Thyroid gland (tissue), 4 donors: Measurements from ENCODE around the gene GPR148. TPM values are rescaled to one million over a fixed set of nuclear protein-coding genes. Genes with fewer than 3 reads are reported as not detected.

Source experiments
- DNase-seq, 2 donors: peaks; one replicate each; pipeline ENCODE4 v3.0.0-alpha.2; 2019
- H3K27ac ChIP-seq, 3 donors: fragments of 200-600 bp; sonication (generic); 1 replicate in 2 of 3; 2 replicates in 1 of 3; pipeline ENCODE4 v1.5.1; 2016 to 2019; ENCODE audit warnings: mild to moderate bottlenecking in 1 of 3, moderate library complexity in 1 of 3
- H3K27me3 ChIP-seq: fragments of 200-600 bp; sonication (generic); one replicate; pipeline ENCODE4 v1.5.1; 2019
- H3K36me3 ChIP-seq, 2 donors: fragments of 200-600 bp; sonication (generic); one replicate each; pipeline ENCODE4 v1.5.1; 2016 to 2019
- H3K4me1 ChIP-seq, 2 donors: fragments of 200-600 bp; sonication (generic); one replicate each; pipeline ENCODE4 v1.5.1; 2017 to 2019
- H3K4me3 ChIP-seq, 3 donors: fragments of 200-600 bp; sonication (generic); replicated peaks in 1 of 3; 1 replicate in 2 of 3; 2 replicates in 1 of 3; pipeline ENCODE4 v1.5.1; 2016; ENCODE audit warnings: mild to moderate bottlenecking in 1 of 3
- H3K9me3 ChIP-seq: fragments of 200-600 bp; sonication (generic); one replicate; pipeline ENCODE4 v1.5.1; 2017
- POLR2A ChIP-seq, 2 donors: fragments of 450-650 bp; IDR thresholded peaks; one replicate each; pipeline ENCODE4 v1.6.1; 2017; ENCODE audit warnings: antibody characterized with exemption in 2 of 2, mild to moderate bottlenecking in 2 of 2, moderate library complexity in 1 of 2
- WGBS, 2 donors: methylation state at CpG; one replicate each; pipeline ENCODE4 v1.1.5; 2017; 5-methylcytosine and 5-hydroxymethylcytosine counted together
- intact Hi-C: fragments of 100-400 bp; cut with DNase I; formaldehyde crosslinking; loops from one replicate; pipeline ENCODE4 v1.15.1; 2023
- total RNA-seq, 4 donors: library from RNA; depleted of rRNA; stranded (reverse); fragments of >200 nt; gene quantifications; one replicate each; pipeline ENCODE4 v1.2.3, GENCODE V29; 2016
- TF ChIP-seq, protein P1 (sequence below), 6 experiments: fragments of 200-600 bp in 3 of 6; fragments of 450-650 bp in 3 of 6; sonication (generic) in 3 of 6; IDR thresholded peaks; one replicate each; pipeline ENCODE4 v1.5.1; 2016 to 2019; ENCODE audit warnings: antibody characterized with exemption in 6 of 6, mild to moderate bottlenecking in 2 of 6, inconsistent platforms in 1 of 6, moderate library complexity in 1 of 6

The GPR148 gene
- total RNA-seq, 4 donors from 2014 or later = not detected

DNA sequence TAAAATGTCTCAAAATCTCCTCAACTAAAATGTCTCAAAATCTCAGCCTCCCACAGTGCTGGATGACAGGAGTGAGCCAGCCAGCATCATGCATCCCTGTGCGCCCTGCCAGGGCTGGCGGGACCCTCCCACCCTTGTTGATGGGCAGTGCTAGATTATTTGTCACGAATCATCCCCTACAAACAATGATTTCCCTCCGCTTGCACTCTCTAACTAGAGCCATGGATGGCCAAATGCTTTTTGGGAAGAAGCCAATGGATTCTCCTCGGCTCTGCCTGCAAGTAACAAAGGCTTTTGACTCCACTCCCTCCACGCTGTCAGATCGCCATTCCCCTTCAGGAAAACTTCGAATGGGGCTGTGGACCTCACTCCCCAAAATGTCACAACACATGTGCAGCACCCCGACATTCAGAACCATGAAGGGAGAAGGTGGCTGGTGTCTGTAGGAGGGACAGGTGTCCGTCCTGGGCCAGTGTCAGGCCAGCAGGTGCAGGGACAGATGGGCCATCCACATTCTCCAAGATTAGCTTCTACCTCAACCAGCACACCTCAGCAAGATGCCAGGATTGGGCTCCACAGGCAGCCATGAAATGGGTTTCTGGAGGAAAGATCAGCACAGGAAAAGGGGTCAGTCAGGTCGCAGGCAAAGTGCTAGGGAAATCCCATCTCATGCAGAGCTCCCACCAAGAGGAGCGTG is 38.0 kb downstream of the GPR148 start:
- DNase-seq = no peak
- H3K9me3 ChIP-seq = no peaks in the 10 kb centered on the region
- intact Hi-C loops = no loop called here
- WGBS, 2 donors = 85 to 87% methylated on average over 12 of the region's 12 CpGs
- H3K4me3 ChIP-seq = no peak overlapping the region
- no peak overlapping the region for H3K27ac ChIP-seq
- no peaks in the 10 kb centered on the region for H3K4me1 ChIP-seq
- H3K27me3 ChIP-seq = no peaks in the 10 kb centered on the region
- no peaks in the 10 kb centered on the region for H3K36me3 ChIP-seq
- no peak for TF ChIP-seq POLR2A (IDR thresholded peaks at IDR 0.05)
- TF ChIP-seq, protein P1, sequence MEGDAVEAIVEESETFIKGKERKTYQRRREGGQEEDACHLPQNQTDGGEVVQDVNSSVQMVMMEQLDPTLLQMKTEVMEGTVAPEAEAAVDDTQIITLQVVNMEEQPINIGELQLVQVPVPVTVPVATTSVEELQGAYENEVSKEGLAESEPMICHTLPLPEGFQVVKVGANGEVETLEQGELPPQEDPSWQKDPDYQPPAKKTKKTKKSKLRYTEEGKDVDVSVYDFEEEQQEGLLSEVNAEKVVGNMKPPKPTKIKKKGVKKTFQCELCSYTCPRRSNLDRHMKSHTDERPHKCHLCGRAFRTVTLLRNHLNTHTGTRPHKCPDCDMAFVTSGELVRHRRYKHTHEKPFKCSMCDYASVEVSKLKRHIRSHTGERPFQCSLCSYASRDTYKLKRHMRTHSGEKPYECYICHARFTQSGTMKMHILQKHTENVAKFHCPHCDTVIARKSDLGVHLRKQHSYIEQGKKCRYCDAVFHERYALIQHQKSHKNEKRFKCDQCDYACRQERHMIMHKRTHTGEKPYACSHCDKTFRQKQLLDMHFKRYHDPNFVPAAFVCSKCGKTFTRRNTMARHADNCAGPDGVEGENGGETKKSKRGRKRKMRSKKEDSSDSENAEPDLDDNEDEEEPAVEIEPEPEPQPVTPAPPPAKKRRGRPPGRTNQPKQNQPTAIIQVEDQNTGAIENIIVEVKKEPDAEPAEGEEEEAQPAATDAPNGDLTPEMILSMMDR (IDR thresholded peaks at IDR 0.05) = no peak

DNA sequence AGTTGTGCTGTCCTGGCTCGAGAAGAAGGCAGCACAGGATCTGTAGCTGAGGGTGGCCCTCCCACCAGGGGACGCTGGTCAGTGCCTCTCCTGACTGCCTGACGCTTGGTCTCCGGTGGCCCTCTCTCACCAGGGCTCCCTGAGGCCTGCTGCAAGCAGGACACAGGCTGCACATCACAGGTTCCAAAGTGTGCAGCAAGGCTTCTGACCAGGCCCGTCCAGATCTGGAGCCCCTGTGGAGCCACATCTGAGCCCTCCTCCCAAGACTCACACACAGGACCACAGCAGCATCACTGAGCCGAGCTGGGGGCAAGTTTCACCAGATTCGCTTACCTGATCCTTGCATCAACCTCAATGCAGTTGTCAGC is 38.5 kb downstream of the GPR148 start:
- Histone ChIP-seq H3K4me1 (no peaks in the 10 kb centered on the region), H3K27me3 (no peaks in the 10 kb centered on the region), H3K36me3 (no peaks in the 10 kb centered on the region), H3K9me3 (no peaks in the 10 kb centered on the region), H3K4me3 (no peak overlapping the region), H3K27ac (no peak overlapping the region)
- 63 to 64% methylated on average over 5 to 7 of the region's 7 CpGs for WGBS, 2 donors
- TF ChIP-seq POLR2A (IDR thresholded peaks at IDR 0.05) = no peak
- intact Hi-C loops = no loop called here
- DNase-seq = no peak

DNA sequence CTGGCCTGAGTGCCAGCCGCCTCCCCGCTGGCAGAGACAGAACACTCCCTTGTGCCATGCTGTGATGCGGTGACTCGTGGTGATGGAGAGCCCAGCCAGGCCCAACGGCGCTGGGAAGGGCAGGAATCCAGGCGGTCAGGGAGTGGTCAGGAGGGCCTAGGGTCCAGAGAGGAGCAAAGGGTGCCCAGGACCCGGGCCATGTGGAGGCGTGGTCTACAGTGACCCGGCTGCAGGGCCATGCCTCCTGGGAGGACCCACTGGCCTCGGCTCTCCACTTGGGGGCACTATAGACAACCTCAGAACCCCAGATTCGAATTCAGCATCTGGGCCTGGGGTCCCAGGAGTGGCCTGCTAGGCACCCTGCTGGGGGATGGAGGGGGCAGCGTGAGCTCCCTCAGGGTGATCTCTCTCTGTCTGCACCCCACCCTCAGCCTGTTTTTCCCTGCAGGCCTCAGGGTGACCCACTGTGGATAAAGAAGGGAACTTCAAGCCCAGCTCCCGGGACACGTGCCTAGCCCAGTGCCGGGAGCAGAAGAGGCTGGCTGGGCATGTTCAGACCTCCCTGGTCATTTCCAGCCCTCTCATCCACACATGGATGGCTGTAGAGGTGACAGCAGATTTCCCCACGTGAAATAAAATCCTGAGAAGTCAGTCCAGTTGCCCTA is 39.5 kb downstream of the GPR148 start:
- intact Hi-C loops = no loop called here
- 75 to 80% methylated on average over 16 to 17 of the region's 17 CpGs for WGBS, 2 donors

DNA sequence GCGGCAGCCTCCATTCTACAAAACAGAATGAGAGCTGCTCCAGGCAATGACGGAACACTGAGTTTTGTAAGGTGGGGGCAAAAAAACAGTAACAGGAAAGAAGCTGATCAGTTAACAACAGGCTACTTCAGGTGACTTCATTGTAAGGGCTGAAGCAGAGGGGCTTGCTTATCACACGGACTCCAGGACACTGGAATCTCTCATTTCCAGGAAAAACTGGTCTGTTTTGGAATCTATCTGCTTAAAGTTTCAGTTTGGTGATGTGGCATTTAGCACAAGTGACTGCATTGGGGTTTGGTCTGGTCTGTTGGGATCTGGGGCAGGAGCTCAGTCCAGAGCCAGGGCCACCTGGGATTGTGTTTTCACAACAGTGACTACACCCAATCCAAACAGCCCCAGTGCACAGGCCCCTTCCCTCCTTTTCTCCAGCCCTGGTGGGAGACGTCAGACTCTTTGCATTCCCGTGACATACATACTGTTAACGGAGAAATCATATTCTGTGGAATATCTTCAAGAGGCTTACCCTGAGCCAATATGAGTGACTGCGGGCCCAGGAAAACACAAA is 40.6 kb downstream of the GPR148 start:
- Histone ChIP-seq H3K4me3 (no peak overlapping the region), H3K27ac (no peak overlapping the region), H3K9me3 (no peaks in the 10 kb centered on the region), H3K4me1 (no peaks in the 10 kb centered on the region), H3K27me3 (no peaks in the 10 kb centered on the region), H3K36me3 (no peaks in the 10 kb centered on the region)
- TF ChIP-seq, protein P1 (IDR thresholded peaks at IDR 0.05) = no peak
- DNase-seq = no peak
- WGBS, 2 donors = 75 to 76% methylated on average over 7 of the region's 7 CpGs
- intact Hi-C loops = no loop called here

More for the DNA sequence above, 39.5 kb downstream of the GPR148 start:
- no peaks in the 10 kb centered on the region for H3K4me1 ChIP-seq
- no peak for DNase-seq
- no peaks in the 10 kb centered on the region for H3K9me3 ChIP-seq
- no peak overlapping the region for H3K27ac ChIP-seq
- H3K4me3 ChIP-seq = no peak overlapping the region
- no peaks in the 10 kb centered on the region for H3K27me3 ChIP-seq
- no peaks in the 10 kb centered on the region for H3K36me3 ChIP-seq
- TF ChIP-seq, protein P1 (IDR thresholded peaks at IDR 0.05) = no peak
- TF ChIP-seq POLR2A (IDR thresholded peaks at IDR 0.05) = no peak

DNA sequence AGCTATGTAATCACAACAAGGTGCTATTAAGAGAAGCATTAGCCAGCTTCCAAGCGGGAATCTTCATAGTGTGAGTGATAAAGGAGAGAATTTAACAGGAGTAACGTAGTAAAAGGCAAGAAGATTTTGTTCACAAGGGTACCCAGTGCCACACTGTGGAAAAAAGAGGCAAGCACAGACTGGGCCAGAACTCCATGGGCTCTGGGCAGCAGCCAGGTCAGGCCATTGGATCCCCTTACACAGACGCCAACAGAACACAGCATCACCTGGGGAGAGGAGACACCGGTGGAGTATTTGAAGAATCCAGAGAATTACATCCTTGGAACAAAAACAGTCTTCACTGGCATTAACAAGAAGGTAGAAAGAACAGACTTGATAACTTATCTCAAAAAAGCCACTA is 47.7 kb downstream of the GPR148 start:
- H3K4me1 ChIP-seq = no peaks in the 10 kb centered on the region
- TF ChIP-seq POLR2A (IDR thresholded peaks at IDR 0.05) = no peak
- TF ChIP-seq, protein P1 (IDR thresholded peaks at IDR 0.05) = peak in 1 of 6 experiments; percentile 6
- H3K9me3 ChIP-seq = no peaks in the 10 kb centered on the region
- intact Hi-C loops = no loop called here
- no peak overlapping the region for H3K4me3 ChIP-seq
- no peaks in the 10 kb centered on the region for H3K27me3 ChIP-seq
- no peak overlapping the region for H3K27ac ChIP-seq
- H3K36me3 ChIP-seq = no peaks in the 10 kb centered on the region
- WGBS, 2 donors = 52 to 53% methylated on average over 4 of the region's 4 CpGs
- no peak for DNase-seq
